Measurements from ENCODE around the gene NUMBL.

The NUMBL gene

GRCh38 chr19:40633207-40633606 is 57.2 kb downstream of the NUMBL start:
- TF ChIP-seq CEBPB (IDR thresholded peaks at IDR 0.05): no peak
- TF ChIP-seq ZBTB7A (IDR thresholded peaks at IDR 0.05; ENCODE audit: low read depth): no peak
- TF ChIP-seq EGR1 (IDR thresholded peaks at IDR 0.05): no peak
- no peak for TF ChIP-seq FOXM1 (IDR thresholded peaks at IDR 0.05; ENCODE audit: borderline replicate concordance, low read depth)
- no peak for TF ChIP-seq REST (IDR thresholded peaks at IDR 0.05; ENCODE audit: low read depth)
- no peak for TF ChIP-seq RAD21 (IDR thresholded peaks at IDR 0.05; ENCODE audit: low read depth)
- TF ChIP-seq YY1 (IDR thresholded peaks at IDR 0.05; ENCODE audit: low read depth): no peak
- TF ChIP-seq, protein P1, sequence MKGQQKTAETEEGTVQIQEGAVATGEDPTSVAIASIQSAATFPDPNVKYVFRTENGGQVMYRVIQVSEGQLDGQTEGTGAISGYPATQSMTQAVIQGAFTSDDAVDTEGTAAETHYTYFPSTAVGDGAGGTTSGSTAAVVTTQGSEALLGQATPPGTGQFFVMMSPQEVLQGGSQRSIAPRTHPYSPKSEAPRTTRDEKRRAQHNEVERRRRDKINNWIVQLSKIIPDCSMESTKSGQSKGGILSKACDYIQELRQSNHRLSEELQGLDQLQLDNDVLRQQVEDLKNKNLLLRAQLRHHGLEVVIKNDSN (IDR thresholded peaks at IDR 0.05): no peak
- TF ChIP-seq TEAD4 (IDR thresholded peaks at IDR 0.05): no peak
- TF ChIP-seq TAF1 (IDR thresholded peaks at IDR 0.05; ENCODE audit: low read depth): no peak
- TF ChIP-seq, protein P2, sequence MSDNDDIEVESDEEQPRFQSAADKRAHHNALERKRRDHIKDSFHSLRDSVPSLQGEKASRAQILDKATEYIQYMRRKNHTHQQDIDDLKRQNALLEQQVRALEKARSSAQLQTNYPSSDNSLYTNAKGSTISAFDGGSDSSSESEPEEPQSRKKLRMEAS (IDR thresholded peaks at IDR 0.05): no peak
- no peak for TF ChIP-seq TCF12 (IDR thresholded peaks at IDR 0.05; ENCODE audit: low read depth)
- no peak for TF ChIP-seq EP300 (IDR thresholded peaks at IDR 0.05; ENCODE audit: borderline replicate concordance)
- no peak for TF ChIP-seq NFIC (IDR thresholded peaks at IDR 0.05)
- no peak for TF ChIP-seq CREB1 (IDR thresholded peaks at IDR 0.05; ENCODE audit: low read depth)

DNA sequence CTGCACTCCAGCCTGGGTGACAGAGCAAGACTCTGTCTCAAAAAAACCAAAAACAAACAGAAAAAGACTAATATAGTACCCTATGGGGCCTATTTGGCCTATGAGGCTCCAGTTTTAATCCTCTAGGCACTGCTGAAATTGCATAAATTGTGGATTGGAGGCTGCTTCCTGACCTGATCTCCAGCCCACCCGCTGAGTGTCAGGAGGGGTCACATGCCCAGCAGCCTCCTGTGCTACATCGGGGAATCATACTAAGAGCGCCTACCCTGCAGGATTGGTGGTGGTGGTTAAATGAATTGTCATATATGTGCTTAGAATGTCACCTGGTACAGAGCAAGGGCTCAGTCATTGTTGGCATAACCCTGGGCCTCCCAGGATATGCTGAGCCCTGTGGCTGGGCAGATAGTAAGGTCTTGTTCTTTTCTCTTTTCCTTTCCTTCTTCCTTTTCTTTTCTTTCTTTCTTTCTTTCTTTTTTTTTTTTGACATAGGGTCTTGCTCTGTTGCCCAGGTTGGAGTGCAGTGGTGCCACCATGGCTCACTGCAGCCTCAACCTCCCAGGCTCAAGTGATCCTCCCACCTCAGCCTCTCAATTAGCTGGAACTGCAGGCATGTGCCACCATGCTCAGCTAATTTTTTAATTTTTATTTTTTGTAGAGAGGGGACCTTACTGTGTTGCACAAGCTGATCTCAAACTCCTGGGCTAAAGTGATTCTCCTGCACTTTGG is 58.0 kb downstream of the NUMBL start:
- TF ChIP-seq ZBTB7A (IDR thresholded peaks at IDR 0.05; ENCODE audit: low read depth): no peak
- no peak for TF ChIP-seq FOXM1 (IDR thresholded peaks at IDR 0.05; ENCODE audit: borderline replicate concordance, low read depth)
- no peak for TF ChIP-seq TEAD4 (IDR thresholded peaks at IDR 0.05)
- no peak for TF ChIP-seq CREB1 (IDR thresholded peaks at IDR 0.05; ENCODE audit: low read depth)
- no peak for TF ChIP-seq EP300 (IDR thresholded peaks at IDR 0.05; ENCODE audit: borderline replicate concordance)
- TF ChIP-seq, protein P2 (IDR thresholded peaks at IDR 0.05): no peak
- TF ChIP-seq NFIC (IDR thresholded peaks at IDR 0.05): no peak
- TF ChIP-seq TAF1 (IDR thresholded peaks at IDR 0.05; ENCODE audit: low read depth): no peak
- no peak for TF ChIP-seq REST (IDR thresholded peaks at IDR 0.05; ENCODE audit: low read depth)
- TF ChIP-seq, protein P1 (IDR thresholded peaks at IDR 0.05): no peak
- TF ChIP-seq CEBPB (IDR thresholded peaks at IDR 0.05): no peak
- TF ChIP-seq RAD21 (IDR thresholded peaks at IDR 0.05; ENCODE audit: low read depth): no peak
- TF ChIP-seq EGR1 (IDR thresholded peaks at IDR 0.05): no peak

DNA sequence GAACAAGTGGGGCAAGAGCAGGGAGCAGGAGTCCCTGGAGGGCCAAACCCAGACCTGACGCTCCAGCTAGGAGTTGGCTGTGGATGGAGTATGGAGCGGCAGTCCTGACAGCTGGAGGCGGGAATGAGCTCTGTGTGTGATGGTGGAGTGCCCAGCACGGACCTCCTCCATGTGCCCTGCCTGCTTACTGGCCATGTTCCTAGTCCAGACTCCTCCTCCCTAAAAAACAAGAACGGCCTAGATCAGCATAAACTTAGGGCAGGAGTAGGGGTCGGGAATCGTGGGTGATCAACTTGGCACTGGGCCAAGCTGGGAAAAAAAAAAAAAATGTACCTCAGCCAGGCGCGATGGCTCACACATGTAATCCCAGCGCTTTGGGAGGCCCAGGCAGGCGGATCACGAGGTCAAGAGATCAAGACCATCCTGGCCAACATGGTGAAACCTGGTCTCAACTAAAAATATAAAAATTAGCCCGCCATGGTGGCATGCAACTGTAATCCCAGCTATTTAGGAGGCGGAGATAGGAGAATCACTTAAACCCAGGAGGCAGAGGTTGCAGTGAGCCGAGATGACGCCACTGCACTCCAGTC is 59.8 kb downstream of the NUMBL start:
- TF ChIP-seq EGR1 (IDR thresholded peaks at IDR 0.05): no peak
- peak; percentile 73 for TF ChIP-seq NFIC (IDR thresholded peaks at IDR 0.05)

- no peak for TF ChIP-seq CEBPB (IDR thresholded peaks at IDR 0.05)
- TF ChIP-seq TAF1 (IDR thresholded peaks at IDR 0.05; ENCODE audit: low read depth): no peak
- TF ChIP-seq EGR1 (IDR thresholded peaks at IDR 0.05): no peak
- no peak for TF ChIP-seq EP300 (IDR thresholded peaks at IDR 0.05; ENCODE audit: borderline replicate concordance)
- no peak for TF ChIP-seq FOXM1 (IDR thresholded peaks at IDR 0.05; ENCODE audit: borderline replicate concordance, low read depth)
- TF ChIP-seq, protein P1 (IDR thresholded peaks at IDR 0.05): no peak
- no peak for TF ChIP-seq TCF12 (IDR thresholded peaks at IDR 0.05; ENCODE audit: low read depth)
- TF ChIP-seq YY1 (IDR thresholded peaks at IDR 0.05; ENCODE audit: low read depth): no peak
- no peak for TF ChIP-seq NFIC (IDR thresholded peaks at IDR 0.05)
- TF ChIP-seq ZBTB7A (IDR thresholded peaks at IDR 0.05; ENCODE audit: low read depth): no peak
- no peak for TF ChIP-seq CREB1 (IDR thresholded peaks at IDR 0.05; ENCODE audit: low read depth)
- TF ChIP-seq TEAD4 (IDR thresholded peaks at IDR 0.05): no peak
These were observed 61.1 kb downstream of the NUMBL start for GRCh38 chr19:40629346-40629745.
